Brain pericyte (primary cell): ENCODE data around the gene ZFHX3.

ENCODE experiments used
- DNase-seq: peaks from one replicate; pipeline ENCODE4 v3.0.0-alpha.2; 2012; ENCODE audit warnings: low read depth, low spot score

ZFHX3 gene

DNA sequence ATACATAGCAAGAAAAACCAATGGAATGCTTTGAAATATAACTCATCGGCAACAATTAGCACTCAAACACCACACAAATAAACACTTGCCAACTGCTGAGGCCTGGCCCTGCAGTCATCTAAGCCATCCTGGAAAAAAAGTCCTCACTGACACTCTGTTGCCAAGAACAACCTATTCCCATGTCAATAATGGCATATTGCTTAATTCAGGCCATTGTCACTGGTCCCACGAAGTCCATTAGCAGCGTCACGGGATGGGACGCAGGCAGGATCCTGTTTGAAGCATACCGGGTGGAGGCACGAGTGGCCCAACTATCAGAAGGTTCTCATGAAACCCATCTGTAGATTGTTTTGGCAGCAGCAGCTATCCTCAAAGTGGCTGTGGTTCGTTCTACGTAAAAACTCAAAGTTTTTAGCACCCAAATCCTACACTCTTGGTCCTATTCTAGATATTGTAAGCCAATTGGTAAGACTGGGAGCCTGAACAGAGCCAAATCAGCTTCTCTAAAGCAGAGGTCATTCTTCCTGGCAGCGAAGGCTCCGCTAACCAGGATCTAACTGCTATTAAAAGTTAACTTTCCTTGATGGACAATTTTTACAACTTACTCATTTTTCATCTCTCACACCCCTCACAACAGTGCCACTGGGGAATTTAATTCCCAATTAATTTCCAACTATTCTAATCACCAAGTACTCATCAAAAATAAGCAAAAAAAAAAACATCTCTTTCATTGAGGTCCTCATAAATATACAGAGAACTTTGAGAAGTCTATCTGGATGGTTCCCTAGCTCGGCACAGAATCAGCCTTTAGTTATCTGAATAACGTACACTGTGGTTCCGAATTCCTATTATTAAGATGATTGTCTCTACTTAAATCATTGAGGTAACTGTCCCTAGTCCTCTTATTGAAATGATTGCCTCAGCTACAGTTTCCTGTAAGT is 91.5 kb downstream of the ZFHX3 start:
- no peak for DNase-seq

DNA sequence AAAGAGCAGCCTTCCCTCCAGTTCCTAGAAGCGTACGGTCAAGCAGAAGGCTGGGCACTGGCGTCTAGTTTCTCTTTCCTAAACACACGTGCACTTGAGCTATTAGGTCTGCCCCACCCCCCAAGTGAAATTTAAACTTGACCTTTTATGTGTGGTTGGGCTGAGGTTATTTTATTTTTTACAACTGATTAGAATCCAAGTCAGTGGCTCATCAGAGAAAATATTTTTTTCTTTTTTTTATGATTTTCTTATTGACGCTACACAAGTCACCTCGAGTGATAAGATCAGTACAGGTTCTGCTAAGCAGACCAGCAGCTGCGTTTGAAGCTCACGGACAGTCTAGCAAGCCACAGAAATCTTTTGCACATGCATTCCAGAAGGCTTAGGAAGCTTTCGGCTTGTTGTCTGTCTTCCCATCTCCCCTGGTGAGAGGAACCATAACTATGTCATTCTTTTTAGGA is 95.1 kb downstream of the ZFHX3 start:
- no peak for DNase-seq

DNA sequence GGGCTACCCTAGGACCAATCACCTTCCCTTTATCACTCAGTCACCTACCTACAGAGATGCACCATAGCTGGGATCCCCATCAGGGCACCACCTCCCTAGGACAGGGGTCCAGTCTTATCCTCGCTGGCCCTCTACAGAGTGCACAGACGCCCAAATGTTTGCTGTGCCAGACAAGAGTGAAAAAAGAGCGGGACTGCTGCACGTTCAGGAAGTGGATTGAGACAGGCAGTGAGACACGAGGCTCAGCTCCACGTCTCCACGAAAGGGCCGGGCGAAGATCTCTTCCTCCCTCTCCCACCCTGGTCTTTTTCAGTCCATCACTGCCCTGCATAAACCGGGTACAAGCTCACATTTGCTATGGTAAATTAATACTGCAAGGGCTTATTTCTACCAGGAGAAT is 95.5 kb downstream of the ZFHX3 start:
- no peak for DNase-seq

GRCh38 chr16:72951916-72952315 is 96.0 kb downstream of the ZFHX3 start:
- no peak for DNase-seq

- DNase-seq = no peak
These were observed 97.3 kb downstream of the ZFHX3 start for GRCh38 chr16:72950669-72951068.

DNA sequence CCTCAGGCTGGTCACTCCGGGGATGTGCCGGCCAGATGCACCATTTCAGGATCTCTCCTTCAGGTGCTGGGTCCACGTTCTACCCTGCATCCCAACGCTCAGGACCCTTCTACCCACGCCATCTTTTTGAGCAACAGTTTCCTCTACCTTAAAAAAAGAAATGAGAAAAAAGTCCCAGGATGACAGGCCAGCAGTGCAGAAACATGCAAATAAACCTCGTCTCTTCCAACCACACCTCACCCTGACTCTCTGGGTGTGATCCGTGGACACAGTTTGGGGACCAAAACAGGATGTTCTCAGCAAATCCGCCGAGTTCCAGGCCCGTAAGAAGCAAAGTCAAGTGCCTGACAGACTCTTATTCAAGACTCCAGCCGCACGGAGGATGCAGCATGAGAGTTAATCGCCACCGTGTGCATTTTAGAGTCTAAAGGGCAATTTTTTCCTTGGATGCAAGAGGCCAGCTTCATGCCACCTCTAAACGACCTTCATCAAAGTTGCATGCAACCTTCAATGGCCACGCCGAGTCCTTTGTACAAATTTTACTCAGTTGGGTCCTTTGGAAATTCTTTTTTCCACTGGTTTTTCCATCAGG is 99.6 kb downstream of the ZFHX3 start:
- DNase-seq = no peak

DNA sequence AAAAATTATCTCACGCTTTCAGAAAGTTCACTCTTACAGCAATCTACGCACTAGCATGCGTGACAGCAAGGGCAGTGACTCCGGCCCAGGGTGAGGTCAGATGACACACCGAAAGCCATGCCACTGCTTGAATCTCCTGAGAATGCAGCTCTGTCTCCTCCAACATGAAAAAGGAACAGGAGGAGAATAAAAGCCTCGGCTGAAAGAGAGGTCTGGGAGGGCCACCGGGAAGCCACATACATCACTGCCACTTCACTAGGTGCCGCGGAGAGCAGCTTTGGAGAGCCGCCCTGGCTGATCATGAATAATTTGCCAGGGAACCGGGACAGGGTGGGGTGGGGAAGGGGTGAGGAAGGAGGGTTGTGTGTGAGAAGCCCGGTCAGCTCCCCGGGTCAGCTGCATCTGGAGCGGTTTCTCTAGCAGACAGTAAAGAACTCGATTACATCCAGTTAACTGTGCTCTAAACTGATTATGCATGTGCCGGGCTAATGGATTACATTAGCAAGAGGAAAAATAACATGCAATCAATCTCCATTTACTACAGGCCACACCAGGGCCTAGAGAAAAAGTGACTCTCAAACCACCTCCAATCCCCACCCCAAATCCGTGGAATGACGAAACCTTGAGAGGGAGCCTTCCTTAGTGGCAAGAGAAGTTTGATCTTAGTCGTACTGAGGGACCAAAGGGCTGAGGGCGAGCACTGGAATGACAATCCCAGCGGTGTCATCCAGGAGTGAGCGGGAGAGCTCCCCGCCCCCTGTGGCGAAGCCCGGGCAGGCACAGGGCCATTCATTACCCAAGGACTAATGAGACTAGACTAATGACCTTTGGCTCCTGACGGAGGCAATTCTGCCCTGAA is 100.3 kb downstream of the ZFHX3 start:
- no peak for DNase-seq

DNA sequence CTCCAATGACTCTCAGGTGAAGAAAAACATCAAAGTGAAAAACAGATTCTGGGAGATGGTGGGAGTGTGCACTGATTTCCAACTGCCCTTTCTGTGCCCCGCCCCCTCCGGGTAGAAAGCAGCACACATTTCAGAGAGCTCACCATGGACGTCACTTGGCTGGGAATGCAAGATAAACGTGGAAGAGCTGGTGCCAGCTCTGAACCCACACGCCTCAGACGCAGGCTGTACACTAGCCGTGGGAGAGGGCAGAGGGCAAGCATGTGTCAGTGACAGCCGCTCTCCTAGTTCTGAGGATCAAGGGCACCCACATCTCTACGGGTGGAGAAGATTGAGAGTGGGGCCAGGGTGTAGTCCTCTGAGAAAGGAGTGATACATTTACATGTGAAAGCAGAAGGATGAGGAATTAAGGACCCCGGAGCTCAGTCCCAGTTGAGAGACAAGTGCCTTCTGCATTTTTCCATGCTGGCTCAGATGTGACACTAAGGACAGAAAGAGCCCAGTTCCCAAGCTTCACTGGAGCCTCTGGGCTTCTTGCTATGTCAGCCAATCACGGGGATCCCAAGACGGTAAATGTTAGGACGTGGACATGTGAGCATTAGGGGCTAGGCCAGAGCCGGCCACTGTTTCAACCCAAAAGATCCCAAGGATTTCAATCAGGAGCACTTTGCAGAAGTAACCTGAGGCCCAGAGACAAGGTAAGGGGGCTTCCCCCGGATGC is 101.3 kb downstream of the ZFHX3 start:
- no peak for DNase-seq

DNA sequence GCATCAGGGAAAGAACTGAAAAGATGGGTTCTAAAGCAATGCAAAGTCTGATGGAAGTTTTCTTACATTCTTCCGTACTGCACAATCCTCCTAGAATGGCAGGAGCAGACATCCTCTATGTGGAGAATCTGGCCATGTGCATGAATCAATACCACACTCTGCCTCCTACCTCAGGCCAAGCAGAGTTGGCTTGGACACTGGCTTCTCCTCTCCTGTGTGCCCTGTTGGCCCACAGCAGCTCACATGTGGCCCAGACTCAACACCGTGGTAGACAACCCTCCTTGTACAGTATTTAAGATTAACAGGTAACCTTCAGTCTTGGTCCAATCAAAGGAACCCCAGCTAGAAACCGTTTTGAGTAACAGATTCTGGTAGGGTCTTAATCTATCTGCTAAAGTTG is 101.9 kb downstream of the ZFHX3 start:
- no peak for DNase-seq

GRCh38 chr16:72945611-72946010 is 102.3 kb downstream of the ZFHX3 start:
- DNase-seq = no peak

DNA sequence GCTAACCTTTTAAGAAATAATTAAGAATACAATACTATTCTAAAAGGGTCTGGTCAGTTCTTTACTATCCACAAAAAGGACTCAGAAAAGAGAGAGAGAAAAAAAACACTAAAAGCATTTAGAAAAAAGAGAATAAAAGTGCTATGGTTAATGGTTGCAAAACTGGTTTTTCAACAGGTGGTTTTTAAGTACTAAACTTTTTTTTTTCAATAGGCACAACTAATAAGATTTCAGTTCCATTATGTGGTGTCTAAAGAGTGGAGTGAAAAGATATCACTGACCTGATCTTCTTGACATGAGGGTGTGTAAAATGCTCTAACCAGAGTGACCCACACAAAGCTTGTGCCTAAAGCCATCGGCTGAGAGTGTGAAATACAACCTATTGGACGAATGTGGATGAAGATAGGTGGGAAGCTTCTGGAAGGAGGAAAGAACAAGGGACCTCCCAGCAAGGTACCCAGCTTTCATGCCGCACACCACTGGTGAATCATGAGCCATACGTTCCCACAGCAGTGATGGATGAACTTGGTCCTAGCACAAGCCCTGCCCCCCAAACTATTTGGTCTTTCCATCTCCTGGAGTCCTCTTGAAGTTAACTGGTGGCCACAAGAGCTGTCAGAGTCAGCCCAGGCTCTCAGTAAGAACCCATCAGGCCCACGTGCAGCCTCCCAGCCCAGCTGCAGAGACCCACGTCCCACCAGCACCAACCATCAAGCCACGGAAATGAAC is 103.0 kb downstream of the ZFHX3 start:
- no peak for DNase-seq

DNA sequence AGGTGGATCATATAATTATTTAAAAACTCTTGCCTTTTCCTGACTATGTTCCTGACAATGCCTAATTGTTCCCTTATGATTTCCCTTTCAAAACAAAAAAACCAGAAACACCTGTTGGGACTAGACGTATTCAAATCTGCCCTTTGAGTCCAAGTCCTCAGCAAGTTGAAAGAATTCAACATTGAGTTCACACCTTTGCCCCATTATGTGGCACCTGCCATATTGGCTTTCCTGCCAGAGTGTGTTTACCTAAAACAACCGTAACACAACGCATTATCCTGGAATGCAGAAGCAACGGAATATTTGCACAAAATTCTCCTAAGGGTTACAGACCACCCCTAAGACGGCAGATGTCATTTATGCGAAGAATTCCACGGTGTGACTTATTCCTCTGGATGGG is 105.9 kb downstream of the ZFHX3 start:
- no peak for DNase-seq

DNA sequence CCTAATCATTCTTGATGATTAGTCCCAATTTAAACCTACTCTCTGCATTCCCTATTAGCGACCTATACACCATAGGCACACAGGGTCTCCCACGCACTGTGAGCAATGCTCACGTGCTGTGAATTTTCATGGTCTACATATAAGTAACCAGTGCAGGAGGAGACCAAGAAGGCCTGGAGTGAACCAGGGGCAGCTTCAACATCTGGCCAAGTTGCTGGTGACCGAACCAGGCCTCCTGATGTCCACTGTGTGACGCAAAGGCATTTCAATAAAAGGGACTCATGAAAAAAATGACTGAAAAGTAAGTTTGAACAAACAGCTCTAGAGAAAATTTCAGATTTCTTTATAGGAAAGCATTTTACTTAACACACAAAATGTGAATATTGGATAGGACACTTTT is 107.0 kb downstream of the ZFHX3 start:
- no peak for DNase-seq

DNA sequence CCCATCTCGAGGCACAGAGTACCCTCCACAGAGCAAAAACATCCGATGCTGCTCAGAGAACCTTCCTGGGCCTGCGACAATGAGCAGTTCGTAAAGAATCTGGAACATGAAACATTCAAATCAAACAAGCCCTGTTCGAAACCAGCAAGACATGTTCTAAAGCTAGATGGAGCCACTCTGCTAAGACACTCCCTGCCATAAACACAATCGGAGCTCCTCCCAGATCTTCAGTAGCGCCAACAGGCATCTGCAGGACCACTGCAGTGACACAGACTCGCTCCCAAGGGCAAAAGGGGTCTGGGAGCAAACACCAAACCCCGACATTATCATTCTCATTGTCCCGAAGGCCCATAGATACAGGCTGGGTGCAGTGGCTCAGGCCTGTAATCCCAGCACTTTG is 108.7 kb downstream of the ZFHX3 start:
- no peak for DNase-seq

DNA sequence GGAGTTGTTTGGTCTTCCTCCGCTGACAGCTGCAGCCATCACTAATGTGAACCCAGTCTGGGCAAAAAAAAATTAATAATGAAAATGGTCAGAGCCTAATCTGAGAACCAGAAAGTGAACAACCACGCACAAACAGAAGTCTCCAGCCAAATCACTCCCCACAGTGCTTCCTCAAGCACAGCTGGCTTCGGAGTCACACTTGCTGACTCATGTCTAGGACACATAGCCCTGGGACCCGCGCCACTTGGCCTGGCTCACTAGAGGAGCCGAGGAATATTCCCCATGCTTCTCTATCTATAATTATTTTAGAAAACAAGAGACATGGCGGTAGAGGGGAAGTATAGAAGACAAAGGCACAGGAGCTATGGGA is 109.1 kb downstream of the ZFHX3 start:
- DNase-seq = no peak

DNA sequence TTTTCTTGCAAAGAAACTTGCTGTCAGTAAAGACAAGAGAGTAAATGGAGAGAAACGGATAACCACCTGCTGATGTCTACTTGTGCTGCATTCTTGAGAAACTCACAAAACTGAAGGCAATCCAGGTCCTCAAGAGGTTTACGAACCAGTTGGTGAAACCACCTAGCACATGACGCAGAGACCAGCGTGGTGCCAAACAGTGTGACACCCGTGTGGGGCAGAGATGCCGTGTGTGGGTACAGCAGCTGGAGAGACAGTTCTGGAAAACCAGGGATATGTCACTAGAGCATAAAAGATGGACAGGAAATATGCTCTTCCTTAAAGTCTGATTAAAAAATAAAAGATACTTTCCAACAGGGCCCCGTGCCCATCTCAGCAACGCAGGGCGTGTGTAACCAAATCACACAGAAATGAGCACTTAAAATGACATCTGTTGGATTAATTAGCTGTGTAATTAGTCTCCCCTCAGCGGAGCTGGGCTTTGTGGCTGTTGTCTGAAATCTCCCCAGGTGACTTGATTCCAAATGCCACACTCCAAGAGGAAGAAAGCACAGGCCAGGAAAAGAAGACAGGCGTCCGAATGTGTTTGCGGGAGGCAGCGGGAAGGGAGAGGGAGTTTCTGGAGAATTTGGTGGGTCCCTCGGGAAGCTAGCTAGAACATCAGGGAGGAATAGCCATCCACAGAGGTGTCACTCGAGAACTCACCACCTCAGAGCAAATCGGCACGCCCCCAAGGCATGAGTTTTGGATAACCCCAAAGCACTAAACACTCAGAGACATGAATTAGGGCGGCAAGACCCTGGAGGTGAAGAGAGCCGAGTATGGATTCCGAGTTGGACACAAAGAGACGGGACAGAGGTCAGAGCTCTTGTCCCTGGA is 109.8 kb downstream of the ZFHX3 start:
- DNase-seq = no peak

GRCh38 chr16:72937360-72937759 is 110.6 kb downstream of the ZFHX3 start:
- DNase-seq = no peak

GRCh38 chr16:72936408-72936807 is 111.5 kb downstream of the ZFHX3 start:
- DNase-seq = no peak

DNA sequence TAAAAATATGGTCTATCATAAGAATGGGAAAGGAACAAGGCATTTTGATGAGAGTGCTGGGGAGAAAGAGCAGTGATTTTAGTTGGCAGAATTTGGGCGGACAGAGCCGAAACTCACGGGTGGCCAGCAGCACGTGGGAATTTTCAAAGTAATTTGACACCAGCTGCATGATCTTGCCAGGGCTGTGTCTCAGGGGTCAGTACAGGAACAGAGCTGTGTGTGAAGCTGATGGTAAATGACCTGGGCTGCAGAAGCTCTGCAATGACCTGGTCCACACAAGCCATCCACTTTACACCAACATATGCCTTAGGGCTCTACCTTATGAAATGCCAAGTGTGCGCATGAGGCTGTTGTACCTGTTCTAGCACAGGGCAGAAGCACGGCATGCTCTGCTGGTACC is 112.0 kb downstream of the ZFHX3 start:
- no peak for DNase-seq
